Mesothelial cell of epicardium (in vitro differentiated cells): ENCODE results near the gene ARHGEF7. TPM values are rescaled to one million over a fixed set of nuclear protein-coding genes. Genes with fewer than 3 reads are reported as not detected.

Experiments
- DNase-seq, 2 experiments: peaks; one replicate each; pipeline ENCODE4 v3.0.0; 2021; ENCODE audit warnings: low spot score in 2 of 2; ENCODE audit not compliant: unreplicated experiment in 2 of 2
- H3K27ac Mint-ChIP-seq: 2 replicates; pipeline ENCODE4 v1.8.0; 2021; ENCODE audit warnings: mixed read lengths
- H3K27me3 Mint-ChIP-seq: 2 replicates; pipeline ENCODE4 v1.8.0; 2021; ENCODE audit warnings: low read depth, mixed read lengths
- H3K36me3 Mint-ChIP-seq: 2 replicates; pipeline ENCODE4 v1.8.0; 2021; ENCODE audit warnings: mixed read lengths
- H3K4me1 Mint-ChIP-seq: 2 replicates; pipeline ENCODE4 v1.8.0; 2021; ENCODE audit warnings: mixed read lengths
- H3K4me3 Mint-ChIP-seq: 2 replicates; pipeline ENCODE4 v1.8.0; 2021; ENCODE audit warnings: mild to moderate bottlenecking, moderate library complexity, mixed read lengths
- H3K9me3 Mint-ChIP-seq: 2 replicates; pipeline ENCODE4 v1.8.0; 2021; ENCODE audit warnings: mixed read lengths
- CTCF ChIP-seq: fragments of 200-600 bp; sonication (generic); IDR thresholded peaks from one replicate; pipeline ENCODE4 v1.5.0; 2021; ENCODE audit warnings: antibody characterized with exemption; ENCODE audit not compliant: unreplicated experiment
- total RNA-seq: library from RNA; stranded (reverse); gene quantifications from 3 replicates; pipeline ENCODE4 v1.2.1, GENCODE V29; 2021

The ARHGEF7 gene
- total RNA-seq, 1 donor from 2014 or later = 95.9 TPM

GRCh38 chr13:111247552-111247951 is 132.4 kb downstream of the ARHGEF7 start:
- Mint-ChIP-seq H3K27ac (peak overlapping the region; percentile 77), H3K4me3 (no peak overlapping the region), H3K4me1 (peaks cover 28% of the 10 kb centered on the region), H3K27me3 (no peaks in the 10 kb centered on the region), H3K36me3 (peaks cover 52% of the 10 kb centered on the region), H3K9me3 (no peaks in the 10 kb centered on the region)
- TF ChIP-seq CTCF = no peak
- DNase-seq = no peak

GRCh38 chr13:111248822-111249221 is 133.7 kb downstream of the ARHGEF7 start:
- DNase-seq = no peak
- peaks cover 40% of the 10 kb centered on the region for H3K4me1 Mint-ChIP-seq
- H3K27me3 Mint-ChIP-seq = no peaks in the 10 kb centered on the region
- no peak for TF ChIP-seq CTCF
- H3K9me3 Mint-ChIP-seq = peaks cover under 1% of the 10 kb centered on the region
- peaks cover 57% of the 10 kb centered on the region for H3K36me3 Mint-ChIP-seq
- H3K27ac Mint-ChIP-seq = no peak overlapping the region
- H3K4me3 Mint-ChIP-seq = no peak overlapping the region

- H3K9me3 Mint-ChIP-seq = peaks cover 5% of the 10 kb centered on the region
- no peak for TF ChIP-seq CTCF
- H3K27me3 Mint-ChIP-seq = no peaks in the 10 kb centered on the region
- no peak overlapping the region for H3K27ac Mint-ChIP-seq
- DNase-seq = no peak
- peaks cover 51% of the 10 kb centered on the region for H3K36me3 Mint-ChIP-seq
- no peak overlapping the region for H3K4me3 Mint-ChIP-seq
- peaks cover 41% of the 10 kb centered on the region for H3K4me1 Mint-ChIP-seq
Measured at GRCh38 chr13:111249637-111250360, 134.7 kb downstream of the ARHGEF7 start.

GRCh38 chr13:111251646-111252445 is 136.7 kb downstream of the ARHGEF7 start:
- Mint-ChIP-seq H3K4me3 (no peak overlapping the region), H3K4me1 (peaks cover 41% of the 10 kb centered on the region), H3K27me3 (no peaks in the 10 kb centered on the region), H3K36me3 (peaks cover 53% of the 10 kb centered on the region), H3K9me3 (peaks cover 5% of the 10 kb centered on the region), H3K27ac (peak overlapping the region; percentile 87)
- DNase-seq = no peak
- TF ChIP-seq CTCF = no peak

- no peak for DNase-seq
- peaks cover 55% of the 10 kb centered on the region for H3K36me3 Mint-ChIP-seq
- peak overlapping the region; percentile 87 for H3K27ac Mint-ChIP-seq
- H3K4me3 Mint-ChIP-seq = no peak overlapping the region
- peaks cover 38% of the 10 kb centered on the region for H3K4me1 Mint-ChIP-seq
- TF ChIP-seq CTCF = no peak
- H3K9me3 Mint-ChIP-seq = peaks cover 8% of the 10 kb centered on the region
- H3K27me3 Mint-ChIP-seq = no peaks in the 10 kb centered on the region
Measured at GRCh38 chr13:111252446-111253364, 137.6 kb downstream of the ARHGEF7 start.
